Measurements from ENCODE around the gene SLC30A1. TPM values are rescaled to one million over a fixed set of nuclear protein-coding genes. Genes with fewer than 3 reads are reported as not detected.
"Not testable (repeated sequence)": the region's sequence is repeated elsewhere in the genome, so short reads cannot be mapped to it uniquely, and the experiment has no call there.

The SLC30A1 gene
- total RNA-seq, 2 experiments from 2014 or later, result 14.5 to 15.6 TPM

DNA sequence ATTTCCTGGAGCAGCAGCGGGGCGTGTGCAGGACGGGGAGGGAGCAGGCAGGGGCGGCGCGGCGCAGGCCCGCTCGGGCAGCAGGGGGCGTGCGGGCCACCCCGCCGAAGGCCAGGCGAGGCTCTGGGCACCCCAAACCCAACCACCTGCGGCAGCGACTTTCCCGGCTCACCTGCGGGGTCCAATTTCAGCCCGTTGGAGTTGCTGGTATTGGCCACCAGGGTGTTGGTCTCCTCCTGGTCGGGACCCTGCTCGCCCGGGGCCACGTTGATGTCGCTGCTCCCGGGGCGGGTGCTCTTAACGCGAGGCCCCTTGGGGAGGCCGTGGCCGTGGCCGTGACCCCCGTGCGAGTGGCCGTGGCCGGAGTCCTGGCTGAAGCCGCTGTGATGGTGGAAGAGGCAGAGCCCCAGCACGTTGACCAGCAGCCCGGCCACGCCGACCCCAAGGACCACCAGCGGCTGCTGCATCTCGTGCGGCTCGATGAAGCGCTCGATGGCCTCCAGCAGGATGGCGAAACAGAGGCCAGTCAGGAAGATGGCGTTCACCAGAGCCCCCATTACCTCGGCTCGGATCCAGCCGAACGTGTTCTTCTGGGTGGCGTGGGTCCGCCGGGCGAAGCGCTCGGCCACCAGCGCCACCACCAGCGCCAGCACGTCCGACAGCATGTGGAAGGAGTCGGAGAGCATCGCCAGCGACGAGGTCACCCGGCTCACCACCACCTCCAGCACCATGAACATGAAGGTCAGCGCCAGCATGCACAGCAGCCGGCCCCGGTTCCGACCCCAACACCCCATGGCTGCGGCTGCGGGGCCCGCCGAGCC lies 932 bp downstream of the SLC30A1 start:
- H3K4me3 Mint-ChIP-seq, result peak overlapping the region; percentile 97
- ATAC-seq, result peak; percentile 62
- H3K4me1 Mint-ChIP-seq (ENCODE audit: low read depth), result peaks cover 61% of the 10 kb centered on the region
- ChIA-PET POLR2A (interaction anchor here (0.7 to 1.2 kb wide), 3 partner anchors 28 to 63 kb away, joined by 3 to 4 read pairs (median 3); no protein-coding TSS in a partner anchor), CTCF (interaction anchor here (0.9 to 1.8 kb wide), 11 partner anchors 11 to 457 kb away, joined by 3 to 17 read pairs (median 5); partner anchors contain the start of genes DTL and INTS7)
- DNase-seq, result peak; percentile 81
- H3K9me3 Mint-ChIP-seq (ENCODE audit: insufficient read depth), result no peaks in the 10 kb centered on the region
- H3K27me3 Mint-ChIP-seq (ENCODE audit: low read depth), result no peaks in the 10 kb centered on the region
- peaks cover 36% of the 10 kb centered on the region for H3K36me3 Mint-ChIP-seq (ENCODE audit: low read depth)
- H3K27ac Mint-ChIP-seq, result peak overlapping the region; percentile 92

DNA sequence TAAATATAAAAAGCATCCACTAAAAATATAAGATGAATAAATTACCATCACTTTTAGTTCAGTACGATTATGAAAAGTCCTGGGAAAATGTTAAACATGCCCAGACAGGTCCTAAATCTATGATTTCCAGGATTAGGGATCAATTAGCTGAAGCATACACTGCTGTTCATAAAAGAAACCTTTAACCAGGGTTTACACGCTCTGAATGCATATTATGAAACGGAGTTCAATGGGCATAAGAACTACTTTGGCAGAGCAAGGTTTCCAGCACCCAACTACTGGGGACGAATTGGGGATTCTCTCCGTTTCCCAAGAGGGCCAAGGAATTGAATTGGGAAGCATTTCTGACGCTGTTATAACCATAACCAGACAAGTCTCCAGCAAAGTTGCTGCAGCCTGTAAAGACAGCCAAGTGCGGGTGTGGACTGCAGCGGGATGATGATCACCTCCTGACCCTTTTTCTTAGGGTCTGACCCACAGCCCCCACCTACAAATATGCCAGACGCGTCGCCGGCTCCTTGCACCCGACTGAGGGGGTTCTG lies 1.6 kb downstream of the SLC30A1 start:
- Mint-ChIP-seq H3K27me3 (ENCODE audit: low read depth) (no peaks in the 10 kb centered on the region), H3K9me3 (ENCODE audit: insufficient read depth) (no peaks in the 10 kb centered on the region), H3K36me3 (ENCODE audit: low read depth) (peaks cover 40% of the 10 kb centered on the region), H3K4me1 (ENCODE audit: low read depth) (peaks cover 57% of the 10 kb centered on the region), H3K4me3 (peak overlapping the region; percentile 97), H3K27ac (peak overlapping the region; percentile 71)
- ChIA-PET POLR2A (interaction anchor here (0.6 kb wide), 1 partner anchor 46 kb away, joined by 3 read pairs; no protein-coding TSS in a partner anchor), CTCF (interaction anchor here (0.7 to 1.8 kb wide), 5 partner anchors 48 to 97 kb away, joined by 3 to 17 read pairs (median 5); no protein-coding TSS in a partner anchor)
- ATAC-seq, result no peak
- no peak for DNase-seq

DNA sequence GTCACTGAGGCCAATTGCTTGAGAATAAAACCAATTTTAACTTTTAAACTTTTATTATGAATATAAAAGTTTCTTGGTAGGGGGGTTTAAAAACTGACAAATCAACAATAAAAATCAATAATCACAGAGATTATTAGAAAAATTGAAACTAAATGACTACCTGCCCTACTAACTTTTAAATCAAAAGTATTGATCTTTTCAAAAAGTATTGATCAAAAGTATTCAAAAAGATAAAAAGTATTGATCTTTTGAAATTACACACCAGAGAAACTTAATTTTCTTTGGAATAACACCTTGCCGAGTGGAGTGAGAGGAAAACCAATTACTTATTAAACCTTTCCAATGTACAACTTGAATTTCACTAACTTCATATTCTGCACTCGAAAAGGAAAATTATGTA lies 2.2 kb downstream of the SLC30A1 start:
- ATAC-seq, result no peak

DNA sequence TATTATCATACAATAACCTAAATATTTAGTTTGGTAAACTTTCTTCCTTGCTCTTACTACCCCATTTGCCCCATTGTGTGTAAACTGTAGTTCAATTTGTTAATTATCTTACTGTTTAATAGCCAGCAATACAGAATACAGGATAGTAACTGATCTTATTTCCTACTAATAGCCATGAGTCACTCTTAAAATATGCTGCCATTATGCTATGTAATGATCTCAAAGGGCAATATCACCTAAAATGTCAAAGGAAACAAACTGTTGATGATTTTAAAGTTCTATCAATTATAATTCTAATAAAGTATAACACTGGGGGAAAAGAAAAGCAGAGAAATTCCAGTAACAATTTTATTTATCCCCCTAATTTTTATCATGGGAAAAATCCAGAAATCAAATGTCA lies 4.3 kb downstream of the SLC30A1 start:
- Mint-ChIP-seq H3K9me3 (ENCODE audit: insufficient read depth) (no peaks in the 10 kb centered on the region), H3K27ac (no peak overlapping the region), H3K27me3 (ENCODE audit: low read depth) (no peaks in the 10 kb centered on the region), H3K36me3 (ENCODE audit: low read depth) (peaks cover 46% of the 10 kb centered on the region), H3K4me3 (no peak overlapping the region), H3K4me1 (ENCODE audit: low read depth) (peaks cover 30% of the 10 kb centered on the region)
- POLR2A ChIA-PET, result no interaction called here
- ATAC-seq, result no peak
- no peak for DNase-seq
- CTCF ChIA-PET, result interaction anchor here (1.0 kb wide), 1 partner anchor 60 kb away, joined by 3 read pairs; no protein-coding TSS in a partner anchor

More for the DNA sequence above, 2.2 kb downstream of the SLC30A1 start:
- Mint-ChIP-seq H3K27ac (no peak overlapping the region), H3K9me3 (ENCODE audit: insufficient read depth) (no peaks in the 10 kb centered on the region), H3K36me3 (ENCODE audit: low read depth) (peaks cover 44% of the 10 kb centered on the region), H3K4me3 (peak overlapping the region; percentile 97), H3K4me1 (ENCODE audit: low read depth) (peaks cover 50% of the 10 kb centered on the region), H3K27me3 (ENCODE audit: low read depth) (no peaks in the 10 kb centered on the region)
- ChIA-PET CTCF (interaction anchor here (0.7 to 1.8 kb wide), 5 partner anchors 49 to 98 kb away, joined by 3 to 17 read pairs (median 5); no protein-coding TSS in a partner anchor), POLR2A (interaction anchor here (0.6 kb wide), 1 partner anchor 47 kb away, joined by 3 read pairs; no protein-coding TSS in a partner anchor)
- DNase-seq, result no peak

- POLR2A ChIA-PET, result no interaction called here
- Mint-ChIP-seq H3K4me3 (no peak overlapping the region), H3K27me3 (ENCODE audit: low read depth) (peaks cover 2% of the 10 kb centered on the region), H3K27ac (no peak overlapping the region), H3K9me3 (ENCODE audit: insufficient read depth) (no peaks in the 10 kb centered on the region), H3K36me3 (ENCODE audit: low read depth) (peaks cover 41% of the 10 kb centered on the region), H3K4me1 (ENCODE audit: low read depth) (peaks cover 29% of the 10 kb centered on the region)
- ATAC-seq, result no peak
- DNase-seq, result no peak
- CTCF ChIA-PET, result no interaction called here
Measured at GRCh38 chr1:211571998-211572397, 7.0 kb downstream of the SLC30A1 start.

DNA sequence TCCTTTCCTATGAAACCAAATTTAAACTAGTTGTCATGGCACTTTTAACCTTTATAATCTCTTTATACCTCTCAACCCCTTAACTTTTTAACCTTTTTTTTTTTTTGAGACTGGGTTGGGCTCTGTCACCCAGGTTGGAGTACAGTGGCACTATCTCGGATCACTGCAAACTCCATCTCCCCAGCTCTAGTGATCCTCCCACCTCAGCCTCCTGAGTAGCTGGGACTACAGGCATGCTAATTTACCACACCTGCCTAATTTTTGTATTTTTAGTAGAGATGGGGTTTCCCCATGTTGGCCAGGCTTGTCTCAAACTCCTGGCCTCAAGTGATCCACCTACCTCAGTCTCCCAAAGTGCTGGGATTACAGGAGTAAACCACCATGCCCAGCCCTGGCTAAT lies 8.6 kb downstream of the SLC30A1 start:
- H3K9me3 Mint-ChIP-seq (ENCODE audit: insufficient read depth); H3K27me3 Mint-ChIP-seq (ENCODE audit: low read depth); H3K27ac Mint-ChIP-seq; POLR2A ChIA-PET; ATAC-seq; CTCF ChIA-PET; H3K4me3 Mint-ChIP-seq; DNase-seq: not testable (repeated sequence)
- Mint-ChIP-seq H3K36me3 (ENCODE audit: low read depth) (peaks cover 28% of the 10 kb centered on the region), H3K4me1 (ENCODE audit: low read depth) (peaks cover 23% of the 10 kb centered on the region)

DNA sequence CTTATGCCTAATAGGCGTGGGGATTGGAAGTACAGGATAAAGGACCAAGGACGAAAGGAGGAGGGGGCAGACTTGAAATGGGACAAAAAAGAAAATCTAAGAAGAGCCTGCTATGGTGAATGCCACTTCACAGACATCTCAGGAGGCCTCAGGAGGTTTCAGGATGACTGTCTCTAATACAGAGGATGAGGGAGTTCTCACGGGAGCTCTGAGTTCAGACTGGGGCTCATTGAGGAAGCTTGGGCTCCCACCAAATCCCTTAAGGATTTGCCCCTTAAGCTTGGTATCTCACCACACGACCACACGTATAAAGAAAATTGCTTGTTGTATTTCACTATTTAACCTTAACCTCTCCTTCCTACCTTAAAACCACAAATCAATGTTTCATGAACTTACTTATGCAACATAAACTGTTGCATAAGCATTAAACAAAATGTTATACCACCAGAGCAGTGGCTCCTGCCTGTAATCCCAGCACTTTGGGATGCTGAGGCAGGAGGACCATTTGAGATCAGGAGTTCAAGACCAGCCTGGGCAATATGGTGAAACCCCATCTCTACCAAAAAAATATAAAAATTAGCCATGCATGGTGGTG lies 12.4 kb downstream of the SLC30A1 start:
- POLR2A ChIA-PET, result no interaction called here
- no peak for DNase-seq
- H3K4me3 Mint-ChIP-seq, result no peak overlapping the region
- CTCF ChIA-PET, result no interaction called here
- H3K27ac Mint-ChIP-seq, result no peak overlapping the region
- H3K4me1 Mint-ChIP-seq (ENCODE audit: low read depth), result peaks cover 6% of the 10 kb centered on the region
- peaks cover 9% of the 10 kb centered on the region for H3K27me3 Mint-ChIP-seq (ENCODE audit: low read depth)
- peaks cover 2% of the 10 kb centered on the region for H3K36me3 Mint-ChIP-seq (ENCODE audit: low read depth)
- ATAC-seq, result no peak
- no peaks in the 10 kb centered on the region for H3K9me3 Mint-ChIP-seq (ENCODE audit: insufficient read depth)

GRCh38 chr1:211564084-211564483 lies 14.9 kb downstream of the SLC30A1 start:
- ChIA-PET CTCF (no interaction called here), POLR2A (no interaction called here)
- DNase-seq (no peak), ATAC-seq (no peak)
- peaks cover 6% of the 10 kb centered on the region for H3K4me1 Mint-ChIP-seq (ENCODE audit: low read depth)
- no peak overlapping the region for H3K4me3 Mint-ChIP-seq
- H3K9me3 Mint-ChIP-seq (ENCODE audit: insufficient read depth), result no peaks in the 10 kb centered on the region
- peaks cover 11% of the 10 kb centered on the region for H3K27me3 Mint-ChIP-seq (ENCODE audit: low read depth)
- H3K27ac Mint-ChIP-seq, result no peak overlapping the region
- H3K36me3 Mint-ChIP-seq (ENCODE audit: low read depth), result no peaks in the 10 kb centered on the region

- DNase-seq, result no peak
- peaks cover 9% of the 10 kb centered on the region for H3K27me3 Mint-ChIP-seq (ENCODE audit: low read depth)
- H3K36me3 Mint-ChIP-seq (ENCODE audit: low read depth), result no peaks in the 10 kb centered on the region
- CTCF ChIA-PET, result no interaction called here
- H3K4me1 Mint-ChIP-seq (ENCODE audit: low read depth), result no peaks in the 10 kb centered on the region
- POLR2A ChIA-PET, result no interaction called here
- no peak overlapping the region for H3K27ac Mint-ChIP-seq
- H3K9me3 Mint-ChIP-seq (ENCODE audit: insufficient read depth), result no peaks in the 10 kb centered on the region
- H3K4me3 Mint-ChIP-seq, result no peak overlapping the region
- ATAC-seq, result no peak
Measured at GRCh38 chr1:211559222-211560010, 19.5 kb downstream of the SLC30A1 start.

DNA sequence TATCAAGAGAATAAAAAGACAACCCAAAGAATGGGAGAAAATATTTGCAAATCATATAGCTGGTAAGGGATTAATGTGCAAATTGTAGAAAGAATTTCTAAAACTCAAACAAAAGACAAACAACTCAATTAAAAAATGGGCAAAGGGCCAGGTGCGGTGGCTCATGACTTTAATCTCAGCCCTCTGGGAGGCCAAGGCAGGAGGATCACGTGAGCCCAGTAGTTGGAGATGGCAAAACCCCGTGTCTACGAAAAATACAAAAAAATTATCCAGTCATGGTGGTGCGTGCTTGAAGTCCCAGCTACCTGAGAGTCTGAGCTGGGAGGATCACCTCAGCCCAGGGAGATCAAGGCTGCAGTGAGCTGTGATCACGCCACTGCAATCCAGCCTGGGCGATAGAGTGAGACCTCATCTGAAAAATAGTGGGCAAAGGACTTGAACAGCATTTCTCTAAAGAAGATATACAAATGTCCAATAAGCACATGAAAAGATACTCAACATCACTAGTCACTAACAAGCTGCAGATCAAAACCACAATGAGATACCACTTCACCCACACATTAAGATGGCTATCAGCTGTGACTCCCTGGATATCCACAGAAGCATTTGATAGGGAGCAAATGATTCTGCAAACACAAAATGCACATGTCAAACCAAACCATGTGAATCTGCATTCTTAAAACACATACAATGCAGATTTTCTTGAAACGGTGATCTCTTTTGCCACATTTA lies 20.9 kb downstream of the SLC30A1 start:
- CTCF ChIA-PET, result no interaction called here
- no peaks in the 10 kb centered on the region for H3K9me3 Mint-ChIP-seq (ENCODE audit: insufficient read depth)
- no peak overlapping the region for H3K27ac Mint-ChIP-seq
- H3K4me3 Mint-ChIP-seq, result no peak overlapping the region
- peaks cover 11% of the 10 kb centered on the region for H3K27me3 Mint-ChIP-seq (ENCODE audit: low read depth)
- POLR2A ChIA-PET, result no interaction called here
- H3K36me3 Mint-ChIP-seq (ENCODE audit: low read depth), result no peaks in the 10 kb centered on the region
- no peak for ATAC-seq
- no peaks in the 10 kb centered on the region for H3K4me1 Mint-ChIP-seq (ENCODE audit: low read depth)
- DNase-seq, result no peak

DNA sequence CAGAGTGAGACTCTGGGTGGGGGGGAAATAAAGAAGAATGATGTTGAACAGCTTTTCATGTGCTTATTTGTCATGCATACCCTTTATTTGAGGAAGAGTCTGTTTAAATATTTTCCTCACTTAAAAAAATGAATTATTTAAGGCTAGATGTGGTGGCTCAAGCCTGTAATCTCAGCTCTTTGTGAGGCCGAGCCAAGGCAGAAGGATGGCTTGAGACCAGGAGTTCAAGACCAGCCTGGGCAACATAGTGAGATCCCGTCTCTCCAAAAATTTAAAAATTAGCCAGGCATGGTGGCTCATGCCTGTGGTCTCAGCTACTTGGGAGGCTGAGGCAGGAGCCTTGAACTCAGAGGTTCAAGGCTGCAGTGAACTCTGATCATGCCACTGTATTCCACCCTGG lies 25.4 kb downstream of the SLC30A1 start:
- peaks cover 12% of the 10 kb centered on the region for H3K27me3 Mint-ChIP-seq (ENCODE audit: low read depth)
- DNase-seq (no peak), ATAC-seq (no peak)
- no peak overlapping the region for H3K4me3 Mint-ChIP-seq
- no peaks in the 10 kb centered on the region for H3K36me3 Mint-ChIP-seq (ENCODE audit: low read depth)
- ChIA-PET POLR2A (no interaction called here), CTCF (interaction anchor here (0.9 to 1.1 kb wide), 2 partner anchors 38 to 127 kb away, joined by 3 read pairs; no protein-coding TSS in a partner anchor)
- no peaks in the 10 kb centered on the region for H3K4me1 Mint-ChIP-seq (ENCODE audit: low read depth)
- H3K9me3 Mint-ChIP-seq (ENCODE audit: insufficient read depth), result no peaks in the 10 kb centered on the region
- no peak overlapping the region for H3K27ac Mint-ChIP-seq

Data from activated CD8-positive, alpha-beta T cell treated with anti-CD3 and anti-CD28 coated beads, Interleukin-2, amount 10 ng/mL, durations not matched to agents 7 days and 5 days (primary cell).